Right atrium auricular region (tissue), 2 donors: Measurements from ENCODE around the gene ESRRA. TPM values are rescaled to one million over a fixed set of nuclear protein-coding genes. Genes with fewer than 3 reads are reported as not detected.

Experiments used
- DNase-seq: peaks from one replicate; pipeline ENCODE4 v3.0.0-alpha.2; 2019; ENCODE audit warnings: low spot score
- H3K27ac ChIP-seq, 2 donors: fragments of 200-600 bp; sonication (generic); 1 replicate in 1 of 2; 2 replicates in 1 of 2; pipeline ENCODE4 v1.5.1; 2016 to 2019
- H3K27me3 ChIP-seq, 2 donors: fragments of 200-600 bp; sonication (generic); one replicate each; pipeline versions ENCODE4 v1.5.1 to v1.6.0; 2017 to 2019
- H3K36me3 ChIP-seq: fragments of 200-600 bp; sonication (generic); one replicate; pipeline ENCODE4 v1.5.1; 2016
- H3K4me1 ChIP-seq, 2 donors: fragments of 200-600 bp; sonication (generic); one replicate each; pipeline versions ENCODE4 v1.5.1 to v1.6.0; 2017 to 2019
- H3K4me3 ChIP-seq, 2 donors: fragments of 200-600 bp; sonication (generic); 1 replicate in 1 of 2; 2 replicates in 1 of 2; pipeline ENCODE4 v1.5.1; 2017 to 2019; ENCODE audit warnings: mild to moderate bottlenecking in 1 of 2, moderate library complexity in 1 of 2
- H3K9me3 ChIP-seq, 2 donors: fragments of 200-600 bp; sonication (generic); one replicate each; pipeline ENCODE4 v1.5.1; 2019
- total RNA-seq, 2 donors: library from RNA; depleted of rRNA; stranded (reverse); fragments of >200 nt; gene quantifications; one replicate each; pipeline ENCODE4 v1.1.0, GENCODE V29; 2016
- TF ChIP-seq, protein P1 (sequence below), 2 donors: fragments of 200-600 bp; sonication (generic); IDR thresholded peaks; one replicate each; pipeline ENCODE4 v1.5.1; 2019; ENCODE audit warnings: antibody characterized with exemption in 2 of 2

The ESRRA gene
- total RNA-seq, 2 donors from 2014 or later: 164 to 190 TPM

DNA sequence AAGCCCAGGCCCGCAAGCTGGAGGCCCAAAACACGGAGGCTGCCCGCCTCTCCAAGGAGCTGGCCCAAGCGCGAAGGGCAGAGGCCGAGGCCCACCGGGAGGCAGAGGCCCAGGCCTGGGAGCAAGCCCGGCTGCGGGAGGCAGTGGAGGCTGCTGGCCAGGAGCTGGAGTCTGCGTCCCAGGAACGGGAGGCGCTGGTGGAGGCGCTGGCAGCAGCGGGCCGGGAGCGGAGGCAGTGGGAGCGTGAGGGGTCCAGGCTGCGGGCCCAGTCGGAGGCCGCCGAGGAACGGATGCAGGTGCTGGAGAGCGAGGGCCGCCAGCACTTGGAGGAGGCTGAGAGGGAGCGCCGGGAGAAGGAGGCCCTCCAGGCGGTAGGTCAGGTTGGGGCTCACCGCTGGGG lies 39.5 kb downstream of the ESRRA start:
- no peak overlapping the region for H3K4me3 ChIP-seq
- no peak for DNase-seq
- TF ChIP-seq, protein P1, sequence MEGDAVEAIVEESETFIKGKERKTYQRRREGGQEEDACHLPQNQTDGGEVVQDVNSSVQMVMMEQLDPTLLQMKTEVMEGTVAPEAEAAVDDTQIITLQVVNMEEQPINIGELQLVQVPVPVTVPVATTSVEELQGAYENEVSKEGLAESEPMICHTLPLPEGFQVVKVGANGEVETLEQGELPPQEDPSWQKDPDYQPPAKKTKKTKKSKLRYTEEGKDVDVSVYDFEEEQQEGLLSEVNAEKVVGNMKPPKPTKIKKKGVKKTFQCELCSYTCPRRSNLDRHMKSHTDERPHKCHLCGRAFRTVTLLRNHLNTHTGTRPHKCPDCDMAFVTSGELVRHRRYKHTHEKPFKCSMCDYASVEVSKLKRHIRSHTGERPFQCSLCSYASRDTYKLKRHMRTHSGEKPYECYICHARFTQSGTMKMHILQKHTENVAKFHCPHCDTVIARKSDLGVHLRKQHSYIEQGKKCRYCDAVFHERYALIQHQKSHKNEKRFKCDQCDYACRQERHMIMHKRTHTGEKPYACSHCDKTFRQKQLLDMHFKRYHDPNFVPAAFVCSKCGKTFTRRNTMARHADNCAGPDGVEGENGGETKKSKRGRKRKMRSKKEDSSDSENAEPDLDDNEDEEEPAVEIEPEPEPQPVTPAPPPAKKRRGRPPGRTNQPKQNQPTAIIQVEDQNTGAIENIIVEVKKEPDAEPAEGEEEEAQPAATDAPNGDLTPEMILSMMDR (IDR thresholded peaks at IDR 0.05): no peak
- H3K4me1 ChIP-seq: peaks cover 0 to 32% of the 10 kb centered on the region in 2 donors
- H3K27ac ChIP-seq: no peak overlapping the region
- H3K9me3 ChIP-seq: no peaks in the 10 kb centered on the region
- no peaks in the 10 kb centered on the region for H3K27me3 ChIP-seq
- H3K36me3 ChIP-seq: no peaks in the 10 kb centered on the region

DNA sequence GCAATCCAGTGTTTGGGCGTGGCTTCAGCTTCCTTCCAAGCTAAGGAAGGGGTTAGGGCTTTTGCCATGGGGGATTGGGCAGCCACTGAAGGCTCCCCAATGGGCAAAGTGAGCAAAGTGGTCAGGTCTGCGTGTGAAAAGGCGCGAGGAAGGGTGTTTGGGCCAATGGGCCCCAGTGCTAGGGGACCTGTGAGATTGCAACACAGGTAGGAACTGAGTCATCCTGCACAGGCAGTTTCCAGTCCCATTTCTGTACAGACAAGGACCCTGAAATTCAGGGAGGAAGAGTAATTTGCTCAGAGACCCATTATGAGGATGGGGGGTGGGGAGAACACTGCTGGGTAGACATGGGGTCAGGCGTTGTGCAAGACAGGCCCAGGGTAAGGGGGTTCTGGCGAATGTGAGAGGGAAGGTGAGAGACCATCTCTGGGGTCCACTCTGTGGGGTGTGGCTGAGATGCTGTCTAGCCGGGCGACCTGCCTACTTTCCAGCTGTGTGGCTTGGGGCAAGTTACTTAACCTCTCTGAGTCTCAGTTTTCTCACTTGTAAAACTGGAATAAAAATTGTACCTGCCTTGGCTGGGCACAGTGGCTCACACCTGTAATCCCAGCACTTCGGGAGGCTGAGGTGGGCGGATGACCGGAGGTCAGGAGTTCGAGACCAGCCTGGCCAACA lies 42.0 kb downstream of the ESRRA start:
- no peak overlapping the region for H3K4me3 ChIP-seq
- no peak overlapping the region for H3K27ac ChIP-seq
- TF ChIP-seq, protein P1 (IDR thresholded peaks at IDR 0.05): no peak

DNA sequence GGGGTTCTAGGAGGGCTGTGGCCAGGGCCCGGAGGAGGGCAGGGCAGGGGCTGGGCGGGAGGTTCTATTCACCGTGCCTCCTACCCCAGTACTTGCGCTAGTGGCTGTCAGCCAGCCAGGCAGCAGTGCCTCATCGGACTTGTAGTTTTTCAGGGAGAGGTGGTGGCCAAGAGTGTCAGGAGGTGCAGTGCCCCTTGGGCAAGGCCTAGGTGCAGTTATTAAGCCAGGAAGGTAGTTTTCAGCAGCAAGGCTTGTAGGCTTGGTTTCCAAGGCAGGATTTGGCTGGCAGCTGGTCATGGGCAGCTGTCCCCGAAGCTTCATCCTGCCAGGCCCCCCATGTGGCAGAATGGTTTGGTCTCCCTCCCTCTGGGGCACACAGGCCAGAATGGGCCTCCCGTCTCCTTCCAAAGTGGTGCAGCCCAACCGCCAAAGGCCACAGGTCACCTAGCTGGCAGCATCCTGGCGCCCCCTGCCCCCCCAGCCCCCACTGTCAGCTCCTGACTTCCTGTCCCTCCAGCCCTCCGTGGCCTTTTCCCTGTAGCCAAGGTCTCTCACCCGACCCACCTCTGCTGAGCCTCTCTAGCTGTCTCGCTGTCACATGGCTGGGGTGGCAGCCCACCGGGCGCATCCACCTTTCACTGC lies 43.2 kb downstream of the ESRRA start:
- no peaks in the 10 kb centered on the region for H3K36me3 ChIP-seq
- no peak overlapping the region for H3K4me3 ChIP-seq
- peaks cover 0 to 5% of the 10 kb centered on the region in 2 donors for H3K4me1 ChIP-seq
- TF ChIP-seq, protein P1 (IDR thresholded peaks at IDR 0.05): no peak
- DNase-seq: no peak
- no peaks in the 10 kb centered on the region for H3K27me3 ChIP-seq
- no peak overlapping the region for H3K27ac ChIP-seq
- H3K9me3 ChIP-seq: no peaks in the 10 kb centered on the region

More for the DNA sequence above, 42.0 kb downstream of the ESRRA start:
- H3K4me1 ChIP-seq: peaks cover 0 to 17% of the 10 kb centered on the region in 2 donors
- no peaks in the 10 kb centered on the region for H3K9me3 ChIP-seq
- H3K27me3 ChIP-seq: no peaks in the 10 kb centered on the region
- DNase-seq: no peak
- no peaks in the 10 kb centered on the region for H3K36me3 ChIP-seq

DNA sequence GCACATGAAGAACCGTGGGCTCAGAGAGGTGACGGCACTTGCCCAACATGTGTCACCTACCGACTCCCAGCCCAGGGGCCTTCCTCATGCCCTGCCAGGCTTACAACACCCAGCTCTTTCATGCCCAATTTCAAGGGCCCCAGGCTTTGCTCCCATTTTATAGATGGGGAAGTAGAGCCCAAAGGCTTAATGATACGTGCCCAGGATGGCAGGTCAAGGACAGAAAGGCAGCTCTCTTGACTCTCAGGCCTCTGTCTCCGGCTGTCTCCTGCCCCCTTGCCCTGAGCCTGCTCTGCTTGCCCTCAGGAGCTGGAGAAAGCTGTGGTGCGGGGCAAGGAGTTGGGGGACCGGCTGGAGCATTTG lies 43.7 kb downstream of the ESRRA start:
- peaks cover 0 to under 1% of the 10 kb centered on the region in 2 donors for H3K4me1 ChIP-seq
- H3K36me3 ChIP-seq: no peaks in the 10 kb centered on the region
- no peak for DNase-seq
- no peak overlapping the region for H3K4me3 ChIP-seq
- no peaks in the 10 kb centered on the region for H3K9me3 ChIP-seq
- H3K27ac ChIP-seq: no peak overlapping the region
- H3K27me3 ChIP-seq: no peaks in the 10 kb centered on the region
- TF ChIP-seq, protein P1 (IDR thresholded peaks at IDR 0.05): no peak

DNA sequence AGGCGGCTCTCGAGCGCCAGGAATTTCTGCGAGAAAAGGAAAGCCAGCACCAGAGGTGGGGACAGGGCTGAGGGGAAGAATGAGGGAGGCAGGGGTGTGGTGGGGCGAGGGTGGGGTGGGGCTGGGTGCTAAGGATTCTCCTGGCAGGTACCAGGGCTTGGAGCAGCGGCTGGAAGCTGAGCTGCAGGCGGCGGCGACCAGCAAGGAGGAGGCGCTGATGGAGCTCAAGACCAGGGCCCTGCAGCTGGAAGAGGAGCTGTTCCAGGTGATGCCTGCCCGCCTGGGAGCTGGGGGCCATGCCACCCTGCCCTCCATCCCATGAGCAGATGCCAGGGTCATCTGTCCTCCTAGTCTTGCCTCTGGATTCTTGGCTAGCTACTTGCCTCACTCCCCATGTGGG lies 44.1 kb downstream of the ESRRA start:
- TF ChIP-seq, protein P1 (IDR thresholded peaks at IDR 0.05): no peak
- DNase-seq: no peak
- H3K36me3 ChIP-seq: no peaks in the 10 kb centered on the region

More for the DNA sequence above, 44.1 kb downstream of the ESRRA start:
- Histone ChIP-seq H3K4me3 (no peak overlapping the region), H3K9me3 (no peaks in the 10 kb centered on the region), H3K27ac (no peak overlapping the region), H3K4me1 (peaks cover 0 to 2% of the 10 kb centered on the region in 2 donors), H3K27me3 (no peaks in the 10 kb centered on the region)
